Eye (tissue), 1 donor: ENCODE data around the gene SEMG1.

Source experiments
- DNase-seq: peaks from one replicate; pipeline ENCODE4 v3.0.0-alpha.2; 2015

The SEMG1 gene

GRCh38 chr20:45206725-45207124, at the start of gene SEMG1:
SEMG1 (plus strand) TSS chr20:45207033; CDS start chr20:45207054, 21 bp downstream.
- DNase-seq, result no peak

GRCh38 chr20:45157962-45158361, 48.9 kb upstream of the SEMG1 start:
- DNase-seq, result no peak

GRCh38 chr20:45163083-45163803, 43.6 kb upstream of the SEMG1 start:
- no peak for DNase-seq

GRCh38 chr20:45164906-45165305, 41.9 kb upstream of the SEMG1 start:
- no peak for DNase-seq

- DNase-seq, result no peak
Measured at GRCh38 chr20:45173522-45173921, 33.3 kb upstream of the SEMG1 start.

- no peak for DNase-seq
Measured at GRCh38 chr20:45174434-45175364, 32.1 kb upstream of the SEMG1 start, which contains the start of gene PI3. PI3 (plus strand) TSS chr20:45174902; CDS start chr20:45174923, 21 bp downstream.

- no peak for DNase-seq
Measured at GRCh38 chr20:45176526-45177267, 30.1 kb upstream of the SEMG1 start.

- DNase-seq, result no peak
Measured at GRCh38 chr20:45179166-45179565, 27.7 kb upstream of the SEMG1 start.

GRCh38 chr20:45181639-45182038, 25.2 kb upstream of the SEMG1 start:
- DNase-seq, result peak; percentile 15

GRCh38 chr20:45183084-45183483, 23.7 kb upstream of the SEMG1 start:
- DNase-seq, result no peak

- no peak for DNase-seq
Measured at GRCh38 chr20:45187693-45188092, 19.1 kb upstream of the SEMG1 start.

GRCh38 chr20:45189067-45189609, 17.7 kb upstream of the SEMG1 start:
- no peak for DNase-seq

GRCh38 chr20:45189861-45190260, 17.0 kb upstream of the SEMG1 start:
- no peak for DNase-seq

- no peak for DNase-seq
Measured at GRCh38 chr20:45191926-45192325, 14.9 kb upstream of the SEMG1 start.

- no peak for DNase-seq
Measured at GRCh38 chr20:45193331-45193730, 13.5 kb upstream of the SEMG1 start.

- DNase-seq, result no peak
Measured at GRCh38 chr20:45209924-45210323, 3.1 kb downstream of the SEMG1 start.

GRCh38 chr20:45211569-45212474, 5.0 kb downstream of the SEMG1 start:
- no peak for DNase-seq

- DNase-seq, result no peak
Measured at GRCh38 chr20:45212836-45213235, 6.0 kb downstream of the SEMG1 start.

GRCh38 chr20:45218124-45218523, 11.3 kb downstream of the SEMG1 start:
- no peak for DNase-seq

GRCh38 chr20:45218636-45219035, 11.8 kb downstream of the SEMG1 start:
- DNase-seq, result no peak

- DNase-seq, result no peak
Measured at GRCh38 chr20:45221076-45221475, 14.2 kb downstream of the SEMG1 start, which contains the start of gene SEMG2. SEMG2 (plus strand) TSS chr20:45221373; CDS start chr20:45221390, 17 bp downstream.

GRCh38 chr20:45223136-45223535, 16.3 kb downstream of the SEMG1 start:
- no peak for DNase-seq
